ENCODE measurements around the gene HDAC4.

- TF ChIP-seq CTCF (IDR thresholded peaks at IDR 0.05; ENCODE audit: control extremely low read depth in 1 of 3, insufficient read depth in 1 of 3, low read depth in 1 of 3, low read length in 3 of 3) (0 out of 4 replicates have a peak, but pooled peaks of 1 of the 3 experiments have one; percentile 13), POLR2A (IDR thresholded peaks at IDR 0.05; ENCODE audit: control extremely low read depth in 1 of 2, low read depth in 2 of 2, low read length in 2 of 2) (no peak), RAD21 (IDR thresholded peaks at IDR 0.05 in 1 of 2, conservative IDR thresholded peaks at IDR 0.05 in 1 of 2; ENCODE audit: low read depth in 2 of 2, low read length in 2 of 2) (no peak; a peak in 1 of 4 replicates), SIX5 (IDR thresholded peaks at IDR 0.05; ENCODE audit: low read depth, low read length) (no peak), HDAC6 (IDR thresholded peaks at IDR 0.05; ENCODE audit: low read depth, low read length) (no peak), EP300 (IDR thresholded peaks at IDR 0.05; ENCODE audit: borderline replicate concordance in 1 of 2, low read depth in 2 of 2, low read length in 2 of 2) (no peak), YY1 (IDR thresholded peaks at IDR 0.05; ENCODE audit: low read depth, low read length) (no peak), EGR1 (IDR thresholded peaks at IDR 0.05; ENCODE audit: borderline replicate concordance, low read depth, low read length) (no peak)
- TF ChIP-seq, protein P1, sequence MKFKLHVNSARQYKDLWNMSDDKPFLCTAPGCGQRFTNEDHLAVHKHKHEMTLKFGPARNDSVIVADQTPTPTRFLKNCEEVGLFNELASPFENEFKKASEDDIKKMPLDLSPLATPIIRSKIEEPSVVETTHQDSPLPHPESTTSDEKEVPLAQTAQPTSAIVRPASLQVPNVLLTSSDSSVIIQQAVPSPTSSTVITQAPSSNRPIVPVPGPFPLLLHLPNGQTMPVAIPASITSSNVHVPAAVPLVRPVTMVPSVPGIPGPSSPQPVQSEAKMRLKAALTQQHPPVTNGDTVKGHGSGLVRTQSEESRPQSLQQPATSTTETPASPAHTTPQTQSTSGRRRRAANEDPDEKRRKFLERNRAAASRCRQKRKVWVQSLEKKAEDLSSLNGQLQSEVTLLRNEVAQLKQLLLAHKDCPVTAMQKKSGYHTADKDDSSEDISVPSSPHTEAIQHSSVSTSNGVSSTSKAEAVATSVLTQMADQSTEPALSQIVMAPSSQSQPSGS (IDR thresholded peaks at IDR 0.05; ENCODE audit: low read length), result no peak
Measured at GRCh38 chr2:239324456-239324855, 76.4 kb downstream of the HDAC4 start.

Measured in H1 (cell line).